Measurements from ENCODE around the gene RIPK4.

Gene RIPK4

DNA sequence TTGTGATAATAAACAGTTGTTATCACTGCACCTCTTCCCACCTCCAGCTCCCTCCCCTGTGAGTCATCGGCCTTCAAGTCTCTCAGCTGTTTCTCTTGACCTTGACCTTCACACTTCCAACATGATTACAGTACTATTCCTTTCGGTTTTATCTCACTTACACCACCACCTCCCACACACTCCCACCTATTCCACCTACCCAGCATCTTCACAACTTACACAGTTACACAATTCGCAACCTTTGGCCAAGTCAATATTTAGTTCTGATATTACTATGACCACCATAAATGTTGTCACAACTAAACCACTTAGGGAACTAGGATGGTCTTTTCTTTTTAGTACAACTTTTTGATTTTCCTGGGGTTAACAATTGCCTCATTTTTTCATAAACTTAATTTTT is 60.2 kb downstream of the RIPK4 start:
- no peaks in the 10 kb centered on the region for H3K36me3 ChIP-seq
- no peaks in the 10 kb centered on the region for H3K27me3 ChIP-seq (ENCODE audit: insufficient read depth, low read depth, severe bottlenecking)
- TF ChIP-seq, protein P1, sequence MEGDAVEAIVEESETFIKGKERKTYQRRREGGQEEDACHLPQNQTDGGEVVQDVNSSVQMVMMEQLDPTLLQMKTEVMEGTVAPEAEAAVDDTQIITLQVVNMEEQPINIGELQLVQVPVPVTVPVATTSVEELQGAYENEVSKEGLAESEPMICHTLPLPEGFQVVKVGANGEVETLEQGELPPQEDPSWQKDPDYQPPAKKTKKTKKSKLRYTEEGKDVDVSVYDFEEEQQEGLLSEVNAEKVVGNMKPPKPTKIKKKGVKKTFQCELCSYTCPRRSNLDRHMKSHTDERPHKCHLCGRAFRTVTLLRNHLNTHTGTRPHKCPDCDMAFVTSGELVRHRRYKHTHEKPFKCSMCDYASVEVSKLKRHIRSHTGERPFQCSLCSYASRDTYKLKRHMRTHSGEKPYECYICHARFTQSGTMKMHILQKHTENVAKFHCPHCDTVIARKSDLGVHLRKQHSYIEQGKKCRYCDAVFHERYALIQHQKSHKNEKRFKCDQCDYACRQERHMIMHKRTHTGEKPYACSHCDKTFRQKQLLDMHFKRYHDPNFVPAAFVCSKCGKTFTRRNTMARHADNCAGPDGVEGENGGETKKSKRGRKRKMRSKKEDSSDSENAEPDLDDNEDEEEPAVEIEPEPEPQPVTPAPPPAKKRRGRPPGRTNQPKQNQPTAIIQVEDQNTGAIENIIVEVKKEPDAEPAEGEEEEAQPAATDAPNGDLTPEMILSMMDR (IDR thresholded peaks at IDR 0.05; ENCODE audit: low read depth, low read length): no peak
- H3K9me3 ChIP-seq (ENCODE audit: severe bottlenecking): no peaks in the 10 kb centered on the region
- DNase-seq: no peak
- H3K4me3 ChIP-seq (ENCODE audit: low read depth, low read length): no peak overlapping the region
- H3K27ac ChIP-seq: no peak overlapping the region

DNA sequence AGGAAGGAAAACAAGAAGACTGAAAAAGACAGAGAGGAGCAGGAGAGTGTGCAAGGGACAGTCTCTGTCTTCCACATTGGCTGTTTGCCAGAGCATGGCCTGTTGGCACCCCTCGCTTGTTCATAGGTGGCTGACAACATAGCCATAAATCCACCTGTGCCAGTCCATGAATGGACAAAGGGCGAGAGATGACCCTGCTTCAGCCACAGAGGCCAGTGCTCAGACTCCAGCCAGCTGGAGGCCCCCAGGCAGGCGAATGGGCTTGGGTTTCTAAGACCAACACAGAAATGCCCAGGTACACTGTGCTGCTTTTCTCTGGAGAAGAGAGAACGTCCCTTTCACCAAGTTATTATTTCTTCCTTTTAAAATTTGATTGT is 60.6 kb downstream of the RIPK4 start:
- no peaks in the 10 kb centered on the region for H3K27me3 ChIP-seq (ENCODE audit: insufficient read depth, low read depth, severe bottlenecking)
- no peaks in the 10 kb centered on the region for H3K36me3 ChIP-seq
- H3K9me3 ChIP-seq (ENCODE audit: severe bottlenecking): no peaks in the 10 kb centered on the region
- DNase-seq: no peak
- H3K27ac ChIP-seq: no peak overlapping the region
- TF ChIP-seq, protein P1 (IDR thresholded peaks at IDR 0.05; ENCODE audit: low read depth, low read length): no peak
- no peak overlapping the region for H3K4me3 ChIP-seq (ENCODE audit: low read depth, low read length)

DNA sequence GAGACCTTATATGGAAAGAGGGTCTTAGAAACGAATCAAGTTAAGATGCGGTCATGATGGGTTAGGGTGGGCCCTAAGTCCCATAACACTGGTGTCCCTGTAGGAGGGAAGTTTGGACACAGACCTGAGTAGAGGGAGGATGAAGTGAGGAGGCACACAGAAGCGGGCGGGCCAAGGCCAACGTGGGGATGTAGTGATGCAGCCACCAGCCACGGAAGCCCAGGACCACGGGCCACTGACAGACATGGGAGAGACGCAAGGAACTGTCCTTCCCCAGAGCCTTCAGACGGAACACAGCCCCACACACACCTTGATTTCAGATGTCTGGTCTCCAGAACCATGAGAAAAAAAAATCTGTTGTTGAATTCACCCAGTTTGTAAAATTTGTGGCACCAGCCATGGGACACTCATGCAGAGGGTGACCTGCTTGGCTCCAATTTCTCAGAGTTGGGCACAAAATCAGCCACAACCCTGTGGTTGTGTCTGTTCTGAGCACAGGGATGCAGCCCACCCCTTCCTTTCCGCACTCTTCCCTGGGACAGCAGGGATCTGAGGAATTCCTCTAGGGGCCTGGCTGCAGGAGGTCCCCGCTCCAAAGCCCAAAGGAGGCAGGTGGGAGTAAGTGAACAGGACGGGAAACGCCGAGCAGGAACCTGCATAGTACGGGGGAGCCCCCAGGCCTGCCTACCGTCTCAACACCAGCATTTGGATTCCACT is 61.1 kb downstream of the RIPK4 start:
- no peak for DNase-seq
- H3K27me3 ChIP-seq (ENCODE audit: insufficient read depth, low read depth, severe bottlenecking): no peaks in the 10 kb centered on the region
- H3K36me3 ChIP-seq: no peaks in the 10 kb centered on the region
- H3K27ac ChIP-seq: no peak overlapping the region
- H3K9me3 ChIP-seq (ENCODE audit: severe bottlenecking): no peaks in the 10 kb centered on the region
- no peak overlapping the region for H3K4me3 ChIP-seq (ENCODE audit: low read depth, low read length)
- TF ChIP-seq, protein P1 (IDR thresholded peaks at IDR 0.05; ENCODE audit: low read depth, low read length): no peak

DNA sequence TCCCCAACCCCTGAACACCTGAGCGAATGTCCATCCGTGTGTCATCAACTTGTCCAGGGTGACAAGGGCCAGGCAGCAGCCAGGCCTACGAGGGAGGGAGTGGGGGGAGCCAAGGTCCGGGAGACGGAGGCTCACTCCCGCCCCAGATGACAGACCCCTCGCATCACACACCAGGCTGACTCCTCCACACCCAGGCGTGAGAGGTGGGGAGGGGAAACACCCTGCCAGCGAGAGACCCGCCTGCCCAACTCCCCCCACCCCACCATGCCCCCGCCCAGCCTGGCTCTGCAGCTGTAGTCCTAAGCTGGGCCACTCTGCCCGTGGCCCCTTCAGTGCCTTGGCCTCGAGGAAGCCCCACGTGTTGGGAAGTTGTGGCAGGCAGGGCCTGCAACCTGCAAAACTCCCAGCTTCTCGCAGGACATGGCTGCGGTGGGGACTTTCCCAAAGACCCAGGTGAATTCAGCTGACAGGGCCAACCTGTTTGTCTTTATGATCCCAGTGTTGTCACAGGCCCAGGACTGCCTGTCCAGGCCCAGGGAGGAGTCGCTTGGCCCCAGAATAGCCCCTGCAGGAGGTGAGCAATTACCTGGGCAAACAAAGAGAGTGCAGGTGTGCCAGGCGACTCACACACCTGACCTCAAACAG is 62.9 kb downstream of the RIPK4 start:
- no peaks in the 10 kb centered on the region for H3K36me3 ChIP-seq
- H3K27me3 ChIP-seq (ENCODE audit: insufficient read depth, low read depth, severe bottlenecking): no peaks in the 10 kb centered on the region
- TF ChIP-seq, protein P1 (IDR thresholded peaks at IDR 0.05; ENCODE audit: low read depth, low read length): no peak
- H3K27ac ChIP-seq: no peak overlapping the region
- H3K9me3 ChIP-seq (ENCODE audit: severe bottlenecking): no peaks in the 10 kb centered on the region
- H3K4me3 ChIP-seq (ENCODE audit: low read depth, low read length): no peak overlapping the region
- no peak for DNase-seq

DNA sequence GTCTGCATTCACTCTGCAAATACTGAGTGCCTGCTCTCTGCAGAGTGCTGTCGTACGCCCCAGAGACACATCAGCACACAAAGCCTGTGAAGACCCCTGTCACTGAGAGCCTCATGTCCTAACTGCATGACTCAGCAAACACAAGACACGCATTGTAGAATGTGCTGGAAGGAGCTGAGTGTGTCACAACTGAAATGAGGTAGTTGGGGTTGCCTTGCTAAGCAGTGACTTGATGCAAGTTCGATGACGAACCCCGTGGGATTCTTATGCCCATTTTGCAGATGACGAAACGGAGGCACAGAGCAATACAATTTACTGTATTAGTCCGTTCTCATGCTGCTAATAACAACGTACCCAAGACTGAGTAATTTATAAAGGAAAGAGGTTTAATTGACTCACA is 65.1 kb downstream of the RIPK4 start:
- no peak overlapping the region for H3K4me3 ChIP-seq (ENCODE audit: low read depth, low read length)
- no peak overlapping the region for H3K27ac ChIP-seq
- no peaks in the 10 kb centered on the region for H3K36me3 ChIP-seq
- DNase-seq: no peak
- TF ChIP-seq, protein P1 (IDR thresholded peaks at IDR 0.05; ENCODE audit: low read depth, low read length): no peak
- H3K9me3 ChIP-seq (ENCODE audit: severe bottlenecking): no peaks in the 10 kb centered on the region
- H3K27me3 ChIP-seq (ENCODE audit: insufficient read depth, low read depth, severe bottlenecking): no peaks in the 10 kb centered on the region
